GM19395 (cell line): ENCODE measurements around the gene NRBP1.
A peak's percentile ranks its signal among the peaks of the same experiment; 100 is the strongest.

Experiments
- ATAC-seq: cut with Tn5 transposase; IDR thresholded peaks from one replicate; pipeline ENCODE4 v1.9.1; 2021; ENCODE audit warnings: mild to moderate bottlenecking, moderate library complexity; ENCODE audit not compliant: unreplicated experiment

The NRBP1 gene

GRCh38 chr2:27489498-27490397, 61.3 kb downstream of the NRBP1 start, which contains the start of gene IFT172:
IFT172 (minus strand) TSS chr2:27489743; CDS start chr2:27489653, 90 bp downstream.
- peak; percentile 98 for ATAC-seq
